HCT116 (cell line): Measurements from ENCODE around the gene FAM193A. TPM values are rescaled to one million over a fixed set of nuclear protein-coding genes. Genes with fewer than 3 reads are reported as not detected.

Experiments used
- ATAC-seq: fragments of 200-7000 bp; cut with Tn5 transposase; 2 replicates; pipeline ENCODE4 v1.9.1; 2020; ENCODE audit warnings: mild to moderate bottlenecking, moderate library complexity
- BruUV-seq: library from RNA; stranded (reverse); fragments of 400-500 nt; replicated peaks from 2 replicates; lab custom pipeline; 2021; lab: Mats Ljungman, UMichigan
- CTCF ChIA-PET: fragments of 300-600 bp; sonication (Branson Sonifier 250); formaldehyde crosslinking; loops from one replicate; lab custom pipeline; 2021; ENCODE audit warnings: antibody characterized with exemption; lab: Charles Lee
- POLR2A ChIA-PET: fragments of 300-600, 350-600 bp; sonication (Branson Sonifier 250); formaldehyde crosslinking; loops from one replicate; lab custom pipeline; 2021; ENCODE audit warnings: antibody characterized with exemption; lab: Charles Lee
- RAD21 ChIA-PET, 2 experiments: fragments of 300-600 bp; sonication (Branson Sonifier 250); formaldehyde crosslinking; loops; one replicate each; lab custom pipeline; 2023; ENCODE audit warnings: low total read pairs in 2 of 2; ENCODE audit not compliant: uncharacterized antibody in 2 of 2, unreplicated experiment in 2 of 2, low non-redundant PET in 1 of 2; lab: Charles Lee
- DNase-seq: peaks from one replicate; pipeline ENCODE4 v3.0.0-alpha.2; 2010; ENCODE audit warnings: low read depth, low spot score
- H2AFZ ChIP-seq: fragments of 200-600 bp; shearing (Covaris generic), sonication (generic); 2 replicates; pipeline ENCODE4 v1.6.1; 2017; ENCODE audit warnings: low read depth, mixed run types, mixed read lengths, antibody characterized with exemption, low read length; ENCODE audit not compliant: poor library complexity, severe bottlenecking
- H3K27ac ChIP-seq: 2 replicates; pipeline ENCODE4 v1.5.1; 2012; ENCODE audit warnings: low read depth, low read length
- H3K27me3 ChIP-seq: fragments of 200-600 bp; sonication (generic); 2 replicates; pipeline ENCODE4 v1.6.1; 2016; ENCODE audit warnings: mixed run types, low read length, mixed read lengths; ENCODE audit not compliant: insufficient read depth
- H3K36me3 ChIP-seq, 2 experiments: fragments of 200-500 bp in 1 of 2; fragments of 200-600 bp in 1 of 2; sonication (Bioruptor generic) in 1 of 2; sonication (generic) in 1 of 2; 2 replicates each; pipeline versions ENCODE4 v1.5.1 to v1.6.1; 2014 to 2016; ENCODE audit warnings: low read length in 2 of 2, inconsistent platforms in 1 of 2, mixed read lengths in 1 of 2, mixed run types in 1 of 2; ENCODE audit not compliant: insufficient read depth in 2 of 2, control insufficient read depth in 1 of 2
- H3K4me1 ChIP-seq, 2 experiments: fragments of 200-600 bp in 1 of 2; sonication (generic) in 1 of 2; 2 replicates each; pipeline versions ENCODE4 v1.5.1 to v1.6.1; 2012 to 2017; ENCODE audit warnings: low read length in 2 of 2, inconsistent platforms in 1 of 2, mild to moderate bottlenecking in 1 of 2, mixed read lengths in 1 of 2, mixed run types in 1 of 2, moderate library complexity in 1 of 2; ENCODE audit not compliant: insufficient read depth in 2 of 2, control insufficient read depth in 1 of 2
- H3K4me2 ChIP-seq: fragments of 200-600 bp; sonication (generic); 2 replicates; pipeline ENCODE4 v1.6.1; 2017; ENCODE audit warnings: mixed run types, low read length, mixed read lengths
- H3K4me3 ChIP-seq, 2 experiments: fragments of 200-600 bp in 1 of 2; sonication (generic) in 1 of 2; replicated peaks in 1 of 2; 2 replicates each; pipeline ENCODE4 v1.5.1; 2011 to 2016; ENCODE audit warnings: low read length in 2 of 2, control low read depth in 1 of 2, low read depth in 1 of 2, mild to moderate bottlenecking in 1 of 2, mixed read lengths in 1 of 2, mixed run types in 1 of 2
- H3K79me2 ChIP-seq: fragments of 200-600 bp; sonication (generic); 2 replicates; pipeline ENCODE4 v1.6.1; 2017; ENCODE audit warnings: mild to moderate bottlenecking, mixed run types, low read length, moderate library complexity, mixed read lengths; ENCODE audit not compliant: insufficient read depth
- H3K9ac ChIP-seq: fragments of 200-600 bp; sonication (generic); 2 replicates; pipeline ENCODE4 v1.6.1; 2016; ENCODE audit warnings: low read length, mixed read lengths
- H3K9me2 ChIP-seq: fragments of 200-600 bp; sonication (generic), shearing (Covaris generic); 2 replicates; pipeline ENCODE4 v1.6.1; 2017; ENCODE audit warnings: mixed run types, mild to moderate bottlenecking, moderate library complexity; ENCODE audit not compliant: insufficient read depth
- H3K9me3 ChIP-seq, 2 experiments: fragments of 200-500 bp in 1 of 2; fragments of 200-600 bp in 1 of 2; sonication (Bioruptor generic) in 1 of 2; sonication (generic) in 1 of 2; 2 replicates each; pipeline ENCODE4 v1.6.1; 2014 to 2017; ENCODE audit warnings: low read length in 2 of 2, mixed read lengths in 2 of 2, inconsistent platforms in 1 of 2, low read depth in 1 of 2, mild to moderate bottlenecking in 1 of 2, mixed run types in 1 of 2, moderate library complexity in 1 of 2; ENCODE audit not compliant: control insufficient read depth in 1 of 2, insufficient read depth in 1 of 2
- H4K20me1 ChIP-seq: fragments of 200-600 bp; sonication (generic), shearing (Covaris generic); 2 replicates; pipeline ENCODE4 v1.6.1; 2017; ENCODE audit warnings: mixed run types, mild to moderate bottlenecking, moderate library complexity; ENCODE audit not compliant: insufficient read depth
- CBX3 ChIP-seq: IDR thresholded peaks from 2 replicates; pipeline ENCODE4 v1.6.1; 2012; ENCODE audit warnings: low read depth
- CEBPB ChIP-seq: IDR thresholded peaks from 2 replicates; pipeline ENCODE4 v1.6.1; 2012; ENCODE audit warnings: low read depth
- CTCF ChIP-seq, 3 experiments: fragments of 200-600 bp in 1 of 3; sonication (generic) in 1 of 3; IDR thresholded peaks in 2 of 3; conservative IDR thresholded peaks in 1 of 3; 2 replicates each; pipeline ENCODE4 v1.5.1; 2012 to 2017; ENCODE audit warnings: low read depth in 2 of 3, low read length in 2 of 3, antibody characterized with exemption in 1 of 3, borderline replicate concordance in 1 of 3, control low read depth in 1 of 3, mild to moderate bottlenecking in 1 of 3, mixed read lengths in 1 of 3, mixed run types in 1 of 3, moderate library complexity in 1 of 3; ENCODE audit not compliant: insufficient read depth in 1 of 3
- EGR1 ChIP-seq: IDR thresholded peaks from 2 replicates; pipeline ENCODE4 v1.6.1; 2012; ENCODE audit warnings: low read depth
- ELF1 ChIP-seq: IDR thresholded peaks from 2 replicates; pipeline ENCODE4 v1.6.1; 2012; ENCODE audit warnings: low read depth, borderline replicate concordance
- REST ChIP-seq: IDR thresholded peaks from 2 replicates; pipeline ENCODE4 v1.6.1; 2012; ENCODE audit warnings: low read depth
- SIN3A ChIP-seq: IDR thresholded peaks from 2 replicates; pipeline ENCODE4 v1.6.1; 2012; ENCODE audit warnings: low read depth
- SP1 ChIP-seq: IDR thresholded peaks from 2 replicates; pipeline ENCODE4 v1.6.1; 2012; ENCODE audit warnings: low read depth
- SRF ChIP-seq: IDR thresholded peaks from 2 replicates; pipeline ENCODE4 v1.6.1; 2012; ENCODE audit warnings: low read depth
- TCF7L2 ChIP-seq: IDR thresholded peaks from 2 replicates; pipeline ENCODE4 v1.7.0; 2011; ENCODE audit warnings: borderline replicate concordance, inconsistent platforms; ENCODE audit not compliant: insufficient read depth, insufficient read length; ENCODE audit errors: extremely low read depth
- YY1 ChIP-seq: IDR thresholded peaks from 2 replicates; pipeline ENCODE4 v1.6.1; 2011; ENCODE audit warnings: low read length, low read depth, moderate library complexity, mild to moderate bottlenecking; ENCODE audit not compliant: insufficient replicate concordance; ENCODE audit errors: extremely low read depth
- ZBTB33 ChIP-seq: IDR thresholded peaks from 2 replicates; pipeline ENCODE4 v1.6.1; 2011; ENCODE audit warnings: mild to moderate bottlenecking, low read length, moderate library complexity; ENCODE audit not compliant: insufficient replicate concordance; ENCODE audit errors: extremely low read depth
- intact Hi-C: fragments of 100-400 bp; cut with micrococcal nuclease; formaldehyde crosslinking; loops from 2 replicates; pipeline ENCODE4 v1.10.0; 2022
- total RNA-seq: library from RNA; stranded (reverse); gene quantifications from one replicate; pipeline ENCODE4 v1.2.1, GENCODE V29; 2021; ENCODE audit not compliant: unreplicated experiment

FAM193A gene
- total RNA-seq, 1 experiment from 2014 or later = 15.7 TPM

- DNase-seq (no peak), ATAC-seq (no peak)
- peaks cover 27 to 32% of the 10 kb centered on the region in 2 experiments; a peak in 3 of 4 replicates for H3K36me3 ChIP-seq
- no peaks in the 10 kb centered on the region for H3K9me3 ChIP-seq
- BruUV-seq = no TSS peak
- no peak overlapping the region for H3K4me3 ChIP-seq
- H3K4me2 ChIP-seq = no peak overlapping the region
- CTCF ChIA-PET = no interaction called here
- H3K9ac ChIP-seq = no peak overlapping the region
- H3K27me3 ChIP-seq = no peaks in the 10 kb centered on the region
- no peaks in the 10 kb centered on the region for H3K9me2 ChIP-seq
- RAD21 ChIA-PET = no interaction called here
- H2AFZ ChIP-seq = no peak overlapping the region
- H3K79me2 ChIP-seq = peaks cover 11% of the 10 kb centered on the region; the same call in 1 of the 2 replicates
- POLR2A ChIA-PET = no interaction called here
- intact Hi-C loops = no loop called here
- no peaks in the 10 kb centered on the region for H4K20me1 ChIP-seq
- H3K4me1 ChIP-seq = no peaks in the 10 kb centered on the region
- TF ChIP-seq SIN3A = no peak
- no peak for TF ChIP-seq YY1
- no peak for TF ChIP-seq REST
- TF ChIP-seq TCF7L2 = no peak
- no peak for TF ChIP-seq SRF
- TF ChIP-seq ELF1 = no peak
- TF ChIP-seq CTCF (IDR thresholded peaks at IDR 0.05 in 2 of 3, conservative IDR thresholded peaks at IDR 0.05 in 1 of 3; ENCODE audit: borderline replicate concordance in 1 of 3, insufficient read depth in 1 of 3, low read depth in 2 of 3, low read length in 2 of 3) = no peak
- no peak for TF ChIP-seq CBX3
- no peak for TF ChIP-seq SP1
- TF ChIP-seq CEBPB = no peak
- no peak for TF ChIP-seq EGR1
- no peak for TF ChIP-seq ZBTB33
- TF ChIP-seq, all 23 proteins: peak for 0
- H3K27ac ChIP-seq = no peak overlapping the region
Measured at GRCh38 chr4:2516635-2517034, 19.8 kb upstream of the FAM193A start.
